ENCODE measurements around the gene CCND2.

CCND2 gene

GRCh38 chr12:4259099-4259498 is 14.5 kb upstream of the CCND2 start:
- TF ChIP-seq POLR2A (IDR thresholded peaks at IDR 0.05; ENCODE audit: extremely low read depth, insufficient read length) (no peak), MAX (IDR thresholded peaks at IDR 0.05; ENCODE audit: low read depth, low read length) (no peak), MYC (IDR thresholded peaks at IDR 0.05; ENCODE audit: low read depth, low read length) (no peak)
- TF ChIP-seq, protein P1, sequence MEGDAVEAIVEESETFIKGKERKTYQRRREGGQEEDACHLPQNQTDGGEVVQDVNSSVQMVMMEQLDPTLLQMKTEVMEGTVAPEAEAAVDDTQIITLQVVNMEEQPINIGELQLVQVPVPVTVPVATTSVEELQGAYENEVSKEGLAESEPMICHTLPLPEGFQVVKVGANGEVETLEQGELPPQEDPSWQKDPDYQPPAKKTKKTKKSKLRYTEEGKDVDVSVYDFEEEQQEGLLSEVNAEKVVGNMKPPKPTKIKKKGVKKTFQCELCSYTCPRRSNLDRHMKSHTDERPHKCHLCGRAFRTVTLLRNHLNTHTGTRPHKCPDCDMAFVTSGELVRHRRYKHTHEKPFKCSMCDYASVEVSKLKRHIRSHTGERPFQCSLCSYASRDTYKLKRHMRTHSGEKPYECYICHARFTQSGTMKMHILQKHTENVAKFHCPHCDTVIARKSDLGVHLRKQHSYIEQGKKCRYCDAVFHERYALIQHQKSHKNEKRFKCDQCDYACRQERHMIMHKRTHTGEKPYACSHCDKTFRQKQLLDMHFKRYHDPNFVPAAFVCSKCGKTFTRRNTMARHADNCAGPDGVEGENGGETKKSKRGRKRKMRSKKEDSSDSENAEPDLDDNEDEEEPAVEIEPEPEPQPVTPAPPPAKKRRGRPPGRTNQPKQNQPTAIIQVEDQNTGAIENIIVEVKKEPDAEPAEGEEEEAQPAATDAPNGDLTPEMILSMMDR (IDR thresholded peaks at IDR 0.05; ENCODE audit: low read depth, low read length): no peak
- DNase-seq (ENCODE audit: low read depth): no peak
- no peak overlapping the region for H3K4me3 ChIP-seq (ENCODE audit: low read depth, low read length)

DNA sequence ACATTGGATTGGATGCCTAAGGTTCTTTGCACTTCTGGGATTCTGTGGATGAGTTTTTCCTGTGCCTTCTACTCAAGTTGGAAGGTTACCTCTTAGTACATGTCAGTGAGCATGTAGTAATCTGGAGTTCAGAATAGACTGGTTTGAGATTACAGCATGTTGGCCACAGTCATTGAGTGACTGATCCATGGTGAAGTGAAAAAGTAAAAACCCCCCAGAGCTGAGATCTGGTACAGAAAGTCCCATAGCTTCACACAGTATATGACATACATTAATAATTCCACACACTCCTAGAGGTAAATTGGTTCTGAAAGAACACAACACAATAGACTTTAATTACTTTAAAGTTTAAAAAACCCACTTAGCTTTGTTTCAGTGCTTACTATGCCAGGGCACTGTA is 11.9 kb upstream of the CCND2 start:
- DNase-seq (ENCODE audit: low read depth): no peak
- TF ChIP-seq MYC (IDR thresholded peaks at IDR 0.05; ENCODE audit: low read depth, low read length) (no peak), MAX (IDR thresholded peaks at IDR 0.05; ENCODE audit: low read depth, low read length) (no peak), POLR2A (IDR thresholded peaks at IDR 0.05; ENCODE audit: extremely low read depth, insufficient read length) (no peak)
- TF ChIP-seq, protein P1 (IDR thresholded peaks at IDR 0.05; ENCODE audit: low read depth, low read length): no peak

DNA sequence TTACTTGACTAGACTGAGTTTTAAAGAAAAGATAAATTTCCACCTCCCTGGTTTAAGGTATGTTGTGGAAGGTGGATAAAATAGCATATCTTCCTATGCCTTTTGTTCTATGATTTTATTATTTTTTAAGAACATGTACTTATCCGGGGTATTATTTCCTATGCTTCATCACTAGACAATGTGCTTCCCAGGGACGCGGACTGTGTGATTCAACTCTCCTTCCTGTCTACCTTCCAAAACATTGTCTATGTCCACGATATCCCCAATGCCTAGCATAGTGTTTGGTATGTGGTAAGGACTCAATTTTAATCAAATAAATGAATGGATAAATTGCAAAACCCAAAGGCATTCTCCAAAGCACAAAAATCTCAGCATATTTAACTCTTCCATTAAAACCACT is 8.3 kb upstream of the CCND2 start:
- no peak for DNase-seq (ENCODE audit: low read depth)
- no peak overlapping the region for H3K4me3 ChIP-seq (ENCODE audit: low read depth, low read length)
- TF ChIP-seq MAX (IDR thresholded peaks at IDR 0.05; ENCODE audit: low read depth, low read length): no peak
- TF ChIP-seq MYC (IDR thresholded peaks at IDR 0.05; ENCODE audit: low read depth, low read length): no peak
- no peak for TF ChIP-seq POLR2A (IDR thresholded peaks at IDR 0.05; ENCODE audit: extremely low read depth, insufficient read length)
- TF ChIP-seq, protein P1 (IDR thresholded peaks at IDR 0.05; ENCODE audit: low read depth, low read length): no peak

More for the DNA sequence above, 11.9 kb upstream of the CCND2 start:
- H3K4me3 ChIP-seq (ENCODE audit: low read depth, low read length): no peak overlapping the region

DNA sequence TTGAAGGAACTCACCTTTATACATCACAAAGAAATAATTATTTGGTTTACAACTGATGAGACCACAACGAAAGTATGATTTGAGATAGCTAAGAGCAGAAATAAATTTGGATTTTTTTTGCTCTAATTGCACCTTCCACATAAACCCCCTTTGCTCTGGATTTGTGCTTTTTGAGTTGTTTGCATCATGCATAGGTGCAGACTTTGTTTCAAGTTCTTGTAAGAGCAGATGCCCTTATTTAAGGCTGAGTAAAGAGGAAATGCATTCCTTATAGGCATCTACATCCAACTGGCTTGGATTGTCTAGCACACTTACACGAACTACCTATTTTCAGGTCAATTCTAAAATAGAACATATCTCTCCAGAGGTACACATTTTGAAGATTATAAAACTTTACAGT is 6.6 kb upstream of the CCND2 start:
- TF ChIP-seq, protein P1 (IDR thresholded peaks at IDR 0.05; ENCODE audit: low read depth, low read length): no peak
- TF ChIP-seq POLR2A (IDR thresholded peaks at IDR 0.05; ENCODE audit: extremely low read depth, insufficient read length): no peak
- no peak for TF ChIP-seq MAX (IDR thresholded peaks at IDR 0.05; ENCODE audit: low read depth, low read length)
- TF ChIP-seq MYC (IDR thresholded peaks at IDR 0.05; ENCODE audit: low read depth, low read length): no peak
- DNase-seq (ENCODE audit: low read depth): no peak
- H3K4me3 ChIP-seq (ENCODE audit: low read depth, low read length): no peak overlapping the region

- no peak overlapping the region for H3K4me3 ChIP-seq (ENCODE audit: low read depth, low read length)
- TF ChIP-seq MYC (IDR thresholded peaks at IDR 0.05; ENCODE audit: low read depth, low read length): no peak
- TF ChIP-seq POLR2A (IDR thresholded peaks at IDR 0.05; ENCODE audit: extremely low read depth, insufficient read length): no peak
- TF ChIP-seq, protein P1 (IDR thresholded peaks at IDR 0.05; ENCODE audit: low read depth, low read length): no peak
- no peak for TF ChIP-seq MAX (IDR thresholded peaks at IDR 0.05; ENCODE audit: low read depth, low read length)
- DNase-seq (ENCODE audit: low read depth): no peak
Observed at GRCh38 chr12:4267704-4268328, 5.7 kb upstream of the CCND2 start.
